CD4-positive, alpha-beta T cell (primary cell): ENCODE data around the gene TSSK6. TPM values are rescaled to one million over a fixed set of nuclear protein-coding genes. Genes with fewer than 3 reads are reported as not detected.

Experiments
- ATAC-seq: fragments of 200-7000 bp; cut with Tn5 transposase; one replicate; pipeline ENCODE4 v1.10.0; 2022; ENCODE audit warnings: mild to moderate bottlenecking; ENCODE audit not compliant: poor library complexity
- CTCF ChIA-PET: fragments of 350-600 bp; sonication (Branson Sonifier 250); formaldehyde crosslinking; loops from one replicate; lab custom pipeline; 2021; ENCODE audit warnings: antibody characterized with exemption, inconsistent platforms; lab: Charles Lee
- POLR2A ChIA-PET: fragments of 350-600 bp; sonication (Branson Sonifier 250); formaldehyde crosslinking; loops from one replicate; lab custom pipeline; 2021; ENCODE audit warnings: antibody characterized with exemption, inconsistent platforms; lab: Charles Lee
- DNase-seq, 14 experiments: peaks; one replicate each; pipeline ENCODE4 v3.0.0-alpha.2; 2013 to 2020; ENCODE audit warnings: mixed read lengths in 2 of 14
- H3K27ac ChIP-seq, 2 donors: one replicate each; pipeline versions ENCODE4 v1.5.1 to v1.7.0; 2013; ENCODE audit warnings: low read length in 2 of 2, low read depth in 1 of 2, mild to moderate bottlenecking in 1 of 2
- H3K27me3 ChIP-seq, 2 experiments: 1 replicate in 1 of 2; 2 replicates in 1 of 2; pipeline versions ENCODE4 v1.6.1 to v1.7.0; 2013; ENCODE audit warnings: low read length in 2 of 2, control low read depth in 1 of 2, mild to moderate bottlenecking in 1 of 2, moderate library complexity in 1 of 2; ENCODE audit not compliant: insufficient read depth in 2 of 2, control insufficient read depth in 1 of 2
- H3K36me3 ChIP-seq: one replicate; pipeline ENCODE4 v1.6.1; 2013; ENCODE audit warnings: low read length, control low read depth; ENCODE audit not compliant: insufficient read depth
- H3K4me1 ChIP-seq: one replicate; pipeline ENCODE4 v1.6.1; 2013; ENCODE audit warnings: low read length, control low read depth; ENCODE audit not compliant: insufficient read depth
- H3K4me3 ChIP-seq: one replicate; pipeline ENCODE4 v1.5.1; 2013; ENCODE audit warnings: mild to moderate bottlenecking, low read length, moderate library complexity
- H3K9me3 ChIP-seq, 2 experiments: 1 replicate in 1 of 2; 2 replicates in 1 of 2; pipeline versions ENCODE4 v1.6.1 to v1.7.0; 2013; ENCODE audit warnings: low read length in 2 of 2, mild to moderate bottlenecking in 2 of 2, control low read depth in 1 of 2, moderate library complexity in 1 of 2; ENCODE audit not compliant: control insufficient read depth in 1 of 2, insufficient read depth in 1 of 2
- H3K27ac Mint-ChIP-seq: one replicate; pipeline ENCODE4 v1.8.0; 2020; ENCODE audit warnings: mixed read lengths
- H3K27me3 Mint-ChIP-seq: one replicate; pipeline ENCODE4 v1.8.0; 2021; ENCODE audit warnings: mixed read lengths
- H3K36me3 Mint-ChIP-seq: one replicate; pipeline ENCODE4 v1.8.0; 2021; ENCODE audit warnings: low read depth, mixed read lengths
- H3K4me1 Mint-ChIP-seq: one replicate; pipeline ENCODE4 v1.8.0; 2021; ENCODE audit warnings: low read depth, mixed read lengths
- H3K4me3 Mint-ChIP-seq: one replicate; pipeline ENCODE4 v1.8.0; 2020; ENCODE audit warnings: mild to moderate bottlenecking, mixed read lengths
- H3K9me3 Mint-ChIP-seq: one replicate; pipeline ENCODE4 v1.8.0; 2020; ENCODE audit warnings: mixed read lengths
- CTCF ChIP-seq: fragments of 200-600 bp; IDR thresholded peaks from one replicate; pipeline ENCODE4 v1.8.0; 2022; ENCODE audit warnings: antibody characterized with exemption, mild to moderate bottlenecking
- intact Hi-C, 2 experiments: fragments of 100-400 bp; cut with DNase I in 1 of 2; cut with micrococcal nuclease in 1 of 2; formaldehyde crosslinking; loops; one replicate each; pipeline versions ENCODE4 v1.15.1 to v1.9.0; 2023 to 2025; cut with DNase I, micrococcal nuclease
- total RNA-seq, 174 experiments: library from RNA in 2 of 174; stranded (reverse) in 2 of 174; gene quantifications; one replicate each; pipeline ENCODE4 v1.2.3 and lab custom pipeline; 2021 to 2026

Gene TSSK6
- total RNA-seq, 2 experiments from 2014 or later: 3.4 to 5.5 TPM

- ATAC-seq: peak; percentile 84
- POLR2A ChIA-PET: interaction anchor here (0.7 to 2.0 kb wide), 19 partner anchors 9 to 546 kb away, joined by 3 to 17 read pairs (median 4); partner anchors contain the start of genes ATP13A1, GMIP, NDUFA13 and TSSK6
- no peaks in the 10 kb centered on the region for H3K9me3 Mint-ChIP-seq
- peak; percentile 69 to 94 (median 86) for DNase-seq
- no peaks in the 10 kb centered on the region for H3K9me3 ChIP-seq
- H3K27ac ChIP-seq: no peak overlapping the region
- intact Hi-C loops: loop anchor here (1.0 to 5.0 kb wide), 6 partner anchors 95 to 428 kb away; partner anchors contain the start of genes GMIP (in 1 of the 2) and LPAR2 (in 1 of the 2)
- no peaks in the 10 kb centered on the region for H3K27me3 ChIP-seq
- H3K36me3 Mint-ChIP-seq: peaks cover 25% of the 10 kb centered on the region
- TF ChIP-seq CTCF: peak; percentile 88
- H3K4me1 Mint-ChIP-seq: peaks cover 22% of the 10 kb centered on the region
- peak overlapping the region; percentile 47 for H3K27ac Mint-ChIP-seq
- no peaks in the 10 kb centered on the region for H3K27me3 Mint-ChIP-seq
- peak overlapping the region; percentile 43 for H3K4me3 Mint-ChIP-seq
- peaks cover 11% of the 10 kb centered on the region for H3K4me1 ChIP-seq
- no peak overlapping the region for H3K4me3 ChIP-seq
- H3K36me3 ChIP-seq: peaks cover 21% of the 10 kb centered on the region
- CTCF ChIA-PET: interaction anchor here (0.7 to 4.2 kb wide), 26 partner anchors 9 to 707 kb away, joined by 3 to 57 read pairs (median 5); partner anchors contain the start of genes ATP13A1, GMIP, LPAR2 and NDUFA13
Measured at GRCh38 chr19:19531951-19532805, 16.8 kb upstream of the TSSK6 start.

GRCh38 chr19:19530889-19531288 lies 15.5 kb upstream of the TSSK6 start:
- ChIA-PET POLR2A (interaction anchor here (0.7 to 2.0 kb wide), 4 partner anchors 98 to 335 kb away, joined by 3 to 15 read pairs (median 8); partner anchors contain the start of genes GMIP and ZNF253), CTCF (interaction anchor here (0.8 to 4.2 kb wide), 3 partner anchors 30 to 113 kb away, joined by 4 to 57 read pairs (median 12); partner anchors contain the start of gene GMIP)
- intact Hi-C loops: loop anchor here in 1 of 2 experiments (5.0 kb wide), 2 partner anchors 96 to 216 kb away; partner anchors contain the start of gene LPAR2
- Histone ChIP-seq H3K27ac (no peak overlapping the region), H3K4me3 (no peak overlapping the region), H3K27me3 (no peaks in the 10 kb centered on the region), H3K36me3 (peaks cover 28% of the 10 kb centered on the region), H3K4me1 (peaks cover 12% of the 10 kb centered on the region), H3K9me3 (no peaks in the 10 kb centered on the region)
- ATAC-seq: no peak
- Mint-ChIP-seq H3K4me1 (peaks cover 17% of the 10 kb centered on the region), H3K27ac (peak overlapping the region; percentile 49), H3K27me3 (no peaks in the 10 kb centered on the region), H3K4me3 (no peak overlapping the region), H3K36me3 (peaks cover 37% of the 10 kb centered on the region), H3K9me3 (no peaks in the 10 kb centered on the region)
- DNase-seq: no peak
- no peak for TF ChIP-seq CTCF

GRCh38 chr19:19530423-19530804 lies 15.1 kb upstream of the TSSK6 start:
- peaks cover 29% of the 10 kb centered on the region for H3K36me3 ChIP-seq
- POLR2A ChIA-PET: interaction anchor here (0.7 kb wide), 1 partner anchor 98 kb away, joined by 3 read pairs; no protein-coding TSS in a partner anchor
- intact Hi-C loops: loop anchor here in 1 of 2 experiments (5.0 kb wide), 2 partner anchors 97 to 217 kb away; partner anchors contain the start of gene LPAR2
- peaks cover 13% of the 10 kb centered on the region for H3K4me1 ChIP-seq
- TF ChIP-seq CTCF: no peak
- no peak overlapping the region for H3K4me3 ChIP-seq
- H3K9me3 ChIP-seq: no peaks in the 10 kb centered on the region
- H3K27me3 ChIP-seq: no peaks in the 10 kb centered on the region
- Mint-ChIP-seq H3K36me3 (peaks cover 37% of the 10 kb centered on the region), H3K4me1 (peaks cover 17% of the 10 kb centered on the region), H3K4me3 (no peak overlapping the region), H3K9me3 (no peaks in the 10 kb centered on the region), H3K27me3 (no peaks in the 10 kb centered on the region), H3K27ac (no peak overlapping the region)
- ATAC-seq (no peak), DNase-seq (no peak)
- CTCF ChIA-PET: interaction anchor here (0.8 to 4.2 kb wide), 3 partner anchors 30 to 114 kb away, joined by 3 to 57 read pairs (median 4); partner anchors contain the start of gene GMIP
- H3K27ac ChIP-seq: no peak overlapping the region
